ENCODE measurements around the gene KCTD17.

The KCTD17 gene

GRCh38 chr22:37054600-37055365 is 3.2 kb downstream of the KCTD17 start:
- Histone ChIP-seq H3K9me3 (ENCODE audit: control insufficient read depth, insufficient read depth, low read length) (no peaks in the 10 kb centered on the region), H3K9ac (ENCODE audit: low read depth, low read length) (no peak overlapping the region), H3K36me3 (ENCODE audit: control insufficient read depth, insufficient read depth, low read length) (peaks cover 56% of the 10 kb centered on the region), H3K27me3 (ENCODE audit: control insufficient read depth, insufficient read depth, low read length) (peaks cover 6% of the 10 kb centered on the region; the same call in 1 of the 2 replicates), H3K4me1 (ENCODE audit: control insufficient read depth, insufficient read depth, low read length) (peaks cover 3% of the 10 kb centered on the region; the same call in 1 of the 2 replicates), H3K27ac (ENCODE audit: low read depth, low read length) (no peak overlapping the region), H3K4me3 (ENCODE audit: low read depth, low read length) (no peak overlapping the region)

DNA sequence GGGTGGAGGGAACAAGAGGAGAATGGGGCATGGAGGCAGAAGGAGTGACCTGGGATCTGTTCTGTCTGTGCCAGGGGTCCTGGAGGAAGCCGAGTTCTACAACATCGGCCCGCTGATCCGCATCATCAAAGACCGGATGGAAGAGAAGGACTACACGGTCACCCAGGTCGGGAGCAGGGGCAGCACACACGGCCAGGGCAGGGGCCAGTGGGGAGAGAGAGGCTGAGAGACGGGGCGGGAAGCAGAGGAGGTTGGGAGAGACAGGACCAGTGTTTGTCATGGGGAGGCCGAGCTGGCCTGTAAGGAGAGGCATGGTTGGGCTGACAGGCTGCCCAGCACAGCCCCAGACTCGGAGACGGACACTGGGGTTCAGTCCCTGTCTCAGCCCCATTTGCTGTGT is 4.7 kb downstream of the KCTD17 start:
- H3K36me3 ChIP-seq (ENCODE audit: control insufficient read depth, insufficient read depth, low read length) = peaks cover 70% of the 10 kb centered on the region
- no peaks in the 10 kb centered on the region for H3K27me3 ChIP-seq (ENCODE audit: control insufficient read depth, insufficient read depth, low read length)
- no peak overlapping the region for H3K4me3 ChIP-seq (ENCODE audit: low read depth, low read length)
- H3K9me3 ChIP-seq (ENCODE audit: control insufficient read depth, insufficient read depth, low read length) = no peaks in the 10 kb centered on the region
- peaks cover 3% of the 10 kb centered on the region; the same call in 1 of the 2 replicates for H3K4me1 ChIP-seq (ENCODE audit: control insufficient read depth, insufficient read depth, low read length)
- H3K27ac ChIP-seq (ENCODE audit: low read depth, low read length) = no peak overlapping the region
- H3K9ac ChIP-seq (ENCODE audit: low read depth, low read length) = no peak overlapping the region

GRCh38 chr22:37057226-37057625 is 5.7 kb downstream of the KCTD17 start:
- no peak overlapping the region for H3K4me3 ChIP-seq (ENCODE audit: low read depth, low read length)
- H3K9me3 ChIP-seq (ENCODE audit: control insufficient read depth, insufficient read depth, low read length) = no peaks in the 10 kb centered on the region
- no peaks in the 10 kb centered on the region for H3K27me3 ChIP-seq (ENCODE audit: control insufficient read depth, insufficient read depth, low read length)
- H3K4me1 ChIP-seq (ENCODE audit: control insufficient read depth, insufficient read depth, low read length) = peaks cover 2% of the 10 kb centered on the region; the same call in 1 of the 2 replicates
- no peak overlapping the region for H3K9ac ChIP-seq (ENCODE audit: low read depth, low read length)
- H3K36me3 ChIP-seq (ENCODE audit: control insufficient read depth, insufficient read depth, low read length) = peaks cover 73% of the 10 kb centered on the region
- H3K27ac ChIP-seq (ENCODE audit: low read depth, low read length) = no peak overlapping the region

- H3K36me3 ChIP-seq (ENCODE audit: control insufficient read depth, insufficient read depth, low read length) = peaks cover 73% of the 10 kb centered on the region
- H3K4me1 ChIP-seq (ENCODE audit: control insufficient read depth, insufficient read depth, low read length) = peaks cover 6% of the 10 kb centered on the region
Observed at GRCh38 chr22:37057796-37058510, 6.4 kb downstream of the KCTD17 start.

DNA sequence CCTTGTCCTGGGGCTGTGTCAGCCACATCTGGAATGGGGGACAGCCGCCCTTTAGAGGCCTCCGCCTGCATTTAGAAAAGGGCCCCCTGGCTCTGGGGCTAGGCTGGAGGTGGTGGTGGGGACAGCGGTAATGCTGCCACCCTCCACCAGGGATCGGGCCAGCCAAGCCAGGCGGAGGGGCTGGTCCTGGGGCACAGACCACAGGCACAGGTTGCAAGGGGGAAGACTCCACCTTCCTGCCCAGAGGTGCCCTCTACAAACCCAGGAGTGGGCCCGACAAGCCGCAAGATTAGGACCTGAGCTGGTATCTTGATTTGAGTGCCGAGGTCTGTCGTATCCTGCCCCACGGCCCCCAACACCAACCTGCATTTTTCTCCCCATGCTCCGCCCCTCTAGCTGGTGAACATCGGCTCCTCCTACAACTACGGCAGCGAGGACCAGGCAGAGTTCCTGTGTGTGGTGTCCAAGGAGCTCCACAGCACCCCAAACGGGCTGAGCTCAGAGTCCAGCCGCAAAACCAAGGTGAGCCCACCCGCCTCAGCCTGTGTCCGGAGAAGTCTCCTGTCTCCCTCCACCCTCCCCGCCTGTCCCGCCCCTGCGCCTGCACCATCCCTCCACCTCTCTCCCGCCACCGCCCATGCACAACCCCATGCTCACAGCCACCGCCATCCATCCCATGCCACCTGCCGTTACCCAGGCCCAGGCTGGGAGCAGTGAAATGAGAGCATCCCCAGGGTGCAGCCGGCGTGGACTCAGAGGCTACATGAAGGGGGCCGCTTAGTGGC is 7.6 kb downstream of the KCTD17 start:
- Histone ChIP-seq H3K27ac (ENCODE audit: low read depth, low read length) (no peak overlapping the region), H3K9me3 (ENCODE audit: control insufficient read depth, insufficient read depth, low read length) (no peaks in the 10 kb centered on the region), H3K4me3 (ENCODE audit: low read depth, low read length) (no peak overlapping the region), H3K27me3 (ENCODE audit: control insufficient read depth, insufficient read depth, low read length) (no peaks in the 10 kb centered on the region), H3K9ac (ENCODE audit: low read depth, low read length) (no peak overlapping the region), H3K36me3 (ENCODE audit: control insufficient read depth, insufficient read depth, low read length) (peaks cover 68% of the 10 kb centered on the region), H3K4me1 (ENCODE audit: control insufficient read depth, insufficient read depth, low read length) (peaks cover 7% of the 10 kb centered on the region)

More at GRCh38 chr22:37057796-37058510, 6.4 kb downstream of the KCTD17 start:
- H3K9me3 ChIP-seq (ENCODE audit: control insufficient read depth, insufficient read depth, low read length) = no peaks in the 10 kb centered on the region
- no peaks in the 10 kb centered on the region for H3K27me3 ChIP-seq (ENCODE audit: control insufficient read depth, insufficient read depth, low read length)
- H3K9ac ChIP-seq (ENCODE audit: low read depth, low read length) = no peak overlapping the region
- H3K4me3 ChIP-seq (ENCODE audit: low read depth, low read length) = no peak overlapping the region
- no peak overlapping the region for H3K27ac ChIP-seq (ENCODE audit: low read depth, low read length)

GRCh38 chr22:37059876-37060449 is 8.4 kb downstream of the KCTD17 start:
- Histone ChIP-seq H3K9ac (ENCODE audit: low read depth, low read length) (no peak overlapping the region), H3K4me1 (ENCODE audit: control insufficient read depth, insufficient read depth, low read length) (peaks cover 7% of the 10 kb centered on the region), H3K27ac (ENCODE audit: low read depth, low read length) (no peak overlapping the region), H3K9me3 (ENCODE audit: control insufficient read depth, insufficient read depth, low read length) (no peaks in the 10 kb centered on the region), H3K27me3 (ENCODE audit: control insufficient read depth, insufficient read depth, low read length) (peaks cover 3% of the 10 kb centered on the region; the same call in 1 of the 2 replicates), H3K36me3 (ENCODE audit: control insufficient read depth, insufficient read depth, low read length) (peaks cover 63% of the 10 kb centered on the region), H3K4me3 (ENCODE audit: low read depth, low read length) (no peak overlapping the region)

DNA sequence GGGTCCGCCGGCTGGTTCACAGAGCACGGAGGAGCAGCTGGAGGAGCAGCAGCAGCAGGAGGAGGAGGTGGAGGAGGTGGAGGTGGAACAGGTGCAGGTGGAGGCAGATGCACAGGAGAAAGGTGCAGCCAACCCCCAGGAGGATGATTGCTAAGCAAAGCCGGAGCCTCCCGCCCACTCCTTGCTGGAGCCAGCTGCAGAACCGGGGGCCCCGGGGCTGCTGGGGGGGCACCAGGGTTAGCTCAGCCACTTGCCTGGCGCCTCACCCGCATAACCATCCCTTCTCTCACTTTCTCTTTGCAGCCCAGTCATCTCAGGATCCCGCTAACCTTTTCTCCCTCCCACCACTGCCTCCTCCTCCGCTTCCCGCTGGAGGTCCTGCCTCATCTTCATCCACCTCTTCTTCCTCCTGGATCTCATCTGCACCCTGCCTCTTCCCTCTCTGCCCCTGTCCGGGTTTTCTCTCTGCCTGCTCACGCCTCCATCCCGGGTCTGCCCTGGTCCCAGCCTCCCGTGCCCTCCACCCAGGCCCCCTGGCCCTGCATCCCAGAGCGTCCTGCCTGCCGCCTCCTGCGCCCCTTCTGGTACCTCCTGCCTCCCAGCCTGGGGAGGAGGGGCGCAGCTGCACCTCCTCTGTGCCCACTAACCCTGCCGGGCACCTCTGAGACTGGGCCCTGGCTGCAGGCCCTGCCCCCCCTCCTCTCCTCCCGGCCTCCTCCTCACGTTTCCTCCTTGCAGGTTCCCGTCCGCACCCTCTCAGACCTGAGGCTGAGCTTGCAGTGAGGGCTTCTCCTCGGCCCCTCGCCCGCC is 9.5 kb downstream of the KCTD17 start:
- Histone ChIP-seq H3K9ac (ENCODE audit: low read depth, low read length) (no peak overlapping the region), H3K4me1 (ENCODE audit: control insufficient read depth, insufficient read depth, low read length) (peaks cover 7% of the 10 kb centered on the region), H3K27ac (ENCODE audit: low read depth, low read length) (no peak overlapping the region), H3K36me3 (ENCODE audit: control insufficient read depth, insufficient read depth, low read length) (peaks cover 53% of the 10 kb centered on the region), H3K4me3 (ENCODE audit: low read depth, low read length) (no peak overlapping the region), H3K27me3 (ENCODE audit: control insufficient read depth, insufficient read depth, low read length) (peaks cover 10% of the 10 kb centered on the region; the same call in 1 of the 2 replicates), H3K9me3 (ENCODE audit: control insufficient read depth, insufficient read depth, low read length) (no peaks in the 10 kb centered on the region)

GRCh38 chr22:37061611-37062375 is 10.3 kb downstream of the KCTD17 start:
- Histone ChIP-seq H3K27ac (ENCODE audit: low read depth, low read length) (no peak overlapping the region), H3K36me3 (ENCODE audit: control insufficient read depth, insufficient read depth, low read length) (peaks cover 46% of the 10 kb centered on the region), H3K4me3 (ENCODE audit: low read depth, low read length) (no peak overlapping the region), H3K27me3 (ENCODE audit: control insufficient read depth, insufficient read depth, low read length) (peaks cover 18% of the 10 kb centered on the region), H3K9ac (ENCODE audit: low read depth, low read length) (no peak overlapping the region), H3K9me3 (ENCODE audit: control insufficient read depth, insufficient read depth, low read length) (no peaks in the 10 kb centered on the region), H3K4me1 (ENCODE audit: control insufficient read depth, insufficient read depth, low read length) (peaks cover 7% of the 10 kb centered on the region)

- H3K9ac ChIP-seq (ENCODE audit: low read depth, low read length) = no peak overlapping the region
- H3K4me1 ChIP-seq (ENCODE audit: control insufficient read depth, insufficient read depth, low read length) = peaks cover 7% of the 10 kb centered on the region
- peaks cover 41% of the 10 kb centered on the region for H3K36me3 ChIP-seq (ENCODE audit: control insufficient read depth, insufficient read depth, low read length)
- peaks cover 20% of the 10 kb centered on the region for H3K27me3 ChIP-seq (ENCODE audit: control insufficient read depth, insufficient read depth, low read length)
- no peak overlapping the region for H3K4me3 ChIP-seq (ENCODE audit: low read depth, low read length)
- H3K9me3 ChIP-seq (ENCODE audit: control insufficient read depth, insufficient read depth, low read length) = no peaks in the 10 kb centered on the region
- H3K27ac ChIP-seq (ENCODE audit: low read depth, low read length) = no peak overlapping the region
Observed at GRCh38 chr22:37062376-37062675, 10.8 kb downstream of the KCTD17 start.
